NB4 (cell line): ENCODE results near the gene MAK.

Source experiments
- CTCF ChIP-seq: IDR thresholded peaks from one replicate; pipeline ENCODE4 v1.5.1; 2012; ENCODE audit warnings: low read depth, low read length
- MYC ChIP-seq: IDR thresholded peaks from 2 replicates; pipeline ENCODE4 v1.6.1; 2011; ENCODE audit warnings: low read depth, low read length
- POLR2A ChIP-seq: IDR thresholded peaks from 2 replicates; pipeline ENCODE4 v1.6.1; 2011; ENCODE audit warnings: mild to moderate bottlenecking; ENCODE audit not compliant: insufficient read length; ENCODE audit errors: extremely low read depth
- TF ChIP-seq, protein P1 (sequence below): IDR thresholded peaks from 2 replicates; pipeline ENCODE4 v1.6.1; 2011; ENCODE audit warnings: low read depth, low read length

DNA sequence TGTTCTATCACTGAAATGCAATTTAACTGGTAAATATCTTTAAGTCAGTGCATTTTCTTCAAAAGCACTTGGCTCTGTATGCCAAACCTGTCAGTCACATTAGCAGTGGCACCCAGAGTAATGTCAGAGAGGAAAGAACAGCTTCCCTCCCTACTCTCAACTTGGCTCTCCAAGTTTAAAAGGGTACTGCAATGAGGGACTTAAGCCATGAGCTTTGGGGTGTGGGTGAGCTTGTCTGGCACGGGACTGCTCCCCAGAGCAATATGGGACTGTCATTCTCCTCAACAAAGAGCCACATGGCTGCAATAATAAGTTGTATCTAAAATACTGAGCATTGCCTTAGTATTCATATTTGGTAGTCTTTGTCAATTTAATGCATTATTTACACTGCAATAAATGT lies 39.5 kb upstream of the MAK start:
- TF ChIP-seq CTCF: no peak
- TF ChIP-seq POLR2A: no peak
- no peak for TF ChIP-seq MYC
- TF ChIP-seq, protein P1, sequence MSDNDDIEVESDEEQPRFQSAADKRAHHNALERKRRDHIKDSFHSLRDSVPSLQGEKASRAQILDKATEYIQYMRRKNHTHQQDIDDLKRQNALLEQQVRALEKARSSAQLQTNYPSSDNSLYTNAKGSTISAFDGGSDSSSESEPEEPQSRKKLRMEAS: no peak
